ENCODE results near the gene AMZ1.

DNA sequence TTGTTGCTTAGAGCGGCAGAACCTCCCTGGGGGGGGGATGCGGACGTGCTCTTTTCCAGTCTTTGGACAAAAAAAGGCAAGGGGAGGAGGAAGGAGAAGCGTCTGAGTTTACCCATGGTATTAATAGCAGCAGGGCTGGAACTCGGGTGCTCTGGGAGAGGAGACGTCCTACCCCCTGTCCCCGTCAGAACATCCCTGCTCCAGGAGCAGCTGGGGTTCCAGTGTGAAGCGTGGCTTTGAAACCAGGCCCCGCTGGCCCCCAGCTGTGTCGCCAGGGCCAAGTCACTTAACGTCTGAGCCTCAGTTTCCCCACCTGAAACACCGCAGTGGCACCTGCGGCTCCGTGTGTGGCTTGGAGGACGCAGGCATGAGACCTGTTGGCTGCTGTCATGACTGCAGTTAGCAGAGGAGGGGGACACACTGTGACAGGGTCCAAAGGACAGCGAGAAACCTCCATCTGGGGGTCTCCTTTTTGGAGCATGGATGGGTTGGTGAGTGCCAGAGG, 1.4 kb downstream of the AMZ1 start:
- TF ChIP-seq GATA3 (IDR thresholded peaks at IDR 0.05; ENCODE audit: low read depth, low read length): no peak
- no peak for TF ChIP-seq GATA2 (IDR thresholded peaks at IDR 0.05; ENCODE audit: low read depth, low read length)

Measured in SH-SY5Y (cell line).